GM18526 (cell line): Measurements from ENCODE around the gene TMEM82.

Experiments
- POLR2A ChIP-seq: IDR thresholded peaks from 3 replicates; pipeline ENCODE4 v1.6.1; 2011; ENCODE audit not compliant: insufficient read length; ENCODE audit errors: extremely low read depth

The TMEM82 gene

GRCh38 chr1:15742339-15742801 is at the start of gene TMEM82:
TSS of gene TMEM82 (plus strand) at chr1:15742499. CDS start at chr1:15742560, 61 bp downstream.
- no peak for TF ChIP-seq POLR2A

GRCh38 chr1:15693371-15693770 is 48.9 kb upstream of the TMEM82 start:
- no peak for TF ChIP-seq POLR2A

DNA sequence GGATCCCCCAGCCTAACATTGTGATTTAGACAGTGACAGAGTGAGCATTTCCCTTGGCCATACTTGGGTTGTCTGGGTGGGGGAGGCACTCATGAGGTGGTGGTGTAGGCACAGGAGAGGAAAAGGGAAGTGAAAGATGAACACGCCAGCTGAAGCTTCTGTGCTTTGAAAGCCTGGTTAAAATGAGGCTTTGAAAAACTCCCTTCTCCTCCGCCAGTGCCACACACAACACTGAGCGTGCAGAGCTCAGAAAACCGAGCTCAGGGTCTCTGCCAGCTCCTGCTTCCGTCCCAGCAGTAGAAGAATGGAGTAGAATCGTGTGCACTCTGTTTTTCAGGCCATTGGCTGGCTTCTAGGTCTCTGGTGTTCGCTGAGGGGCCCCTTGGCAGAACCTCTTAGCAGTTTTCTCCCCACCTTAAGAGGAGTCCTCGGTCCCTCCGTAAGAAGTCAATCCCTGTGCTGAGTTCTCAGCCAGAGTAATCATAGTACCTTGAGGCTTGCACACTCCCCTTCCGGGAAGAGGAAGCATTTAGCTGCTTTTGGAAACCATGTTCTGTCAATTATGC is 45.3 kb upstream of the TMEM82 start:
- peak; percentile 61 for TF ChIP-seq POLR2A

- no peak for TF ChIP-seq POLR2A
Observed at GRCh38 chr1:15698201-15698600, 44.1 kb upstream of the TMEM82 start.

DNA sequence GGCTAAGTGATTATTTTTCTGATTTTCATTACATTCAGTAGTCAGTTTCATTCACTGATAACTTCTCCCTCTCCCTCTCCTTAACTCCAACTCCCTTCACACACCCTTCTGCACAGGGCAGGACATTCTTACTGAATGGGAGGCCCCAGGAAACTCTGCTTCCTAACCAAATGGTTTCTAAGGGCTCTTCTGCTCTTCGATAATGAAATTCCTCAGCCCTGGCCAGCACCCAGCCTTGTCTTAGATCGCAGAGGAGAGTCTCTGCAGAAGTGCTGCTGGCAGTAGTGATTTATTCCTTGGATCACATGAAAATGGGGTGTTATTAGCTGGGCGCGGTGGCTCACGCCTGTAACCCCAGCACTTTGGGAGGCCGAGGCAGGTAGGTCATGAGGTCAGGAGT is 41.8 kb upstream of the TMEM82 start:
- TF ChIP-seq POLR2A, result no peak

GRCh38 chr1:15701784-15702183 is 40.5 kb upstream of the TMEM82 start:
- no peak for TF ChIP-seq POLR2A

- TF ChIP-seq POLR2A, result no peak
Observed at GRCh38 chr1:15702722-15703550, 39.4 kb upstream of the TMEM82 start.

- TF ChIP-seq POLR2A, result no peak
Observed at GRCh38 chr1:15703562-15703961, 38.7 kb upstream of the TMEM82 start.

- TF ChIP-seq POLR2A, result no peak
Observed at GRCh38 chr1:15704526-15705183, 37.6 kb upstream of the TMEM82 start.

DNA sequence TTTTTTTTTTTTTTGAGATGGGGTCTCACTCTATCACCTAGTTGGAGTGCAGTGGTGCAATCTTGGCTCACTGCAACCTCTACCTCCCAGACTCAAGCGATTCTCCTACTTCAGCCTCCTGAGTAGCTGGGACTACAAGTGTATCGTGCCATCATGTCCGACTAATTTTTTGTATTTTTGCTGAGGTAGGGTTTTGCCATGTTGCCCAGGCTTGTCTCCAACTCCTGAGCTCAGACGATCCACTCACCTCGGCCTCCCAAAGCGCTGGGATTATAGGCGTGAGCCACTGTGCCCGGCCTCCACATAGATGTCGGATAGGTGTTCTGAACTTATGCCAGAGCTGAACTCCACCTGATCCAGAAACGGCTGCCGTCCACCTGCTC is 37.1 kb upstream of the TMEM82 start:
- TF ChIP-seq POLR2A, result no peak

- TF ChIP-seq POLR2A, result no peak
Observed at GRCh38 chr1:15706751-15707150, 35.5 kb upstream of the TMEM82 start.

- TF ChIP-seq POLR2A, result no peak
Observed at GRCh38 chr1:15707239-15707925, 34.9 kb upstream of the TMEM82 start.

- TF ChIP-seq POLR2A, result no peak
Observed at GRCh38 chr1:15708486-15709137, 33.7 kb upstream of the TMEM82 start.

DNA sequence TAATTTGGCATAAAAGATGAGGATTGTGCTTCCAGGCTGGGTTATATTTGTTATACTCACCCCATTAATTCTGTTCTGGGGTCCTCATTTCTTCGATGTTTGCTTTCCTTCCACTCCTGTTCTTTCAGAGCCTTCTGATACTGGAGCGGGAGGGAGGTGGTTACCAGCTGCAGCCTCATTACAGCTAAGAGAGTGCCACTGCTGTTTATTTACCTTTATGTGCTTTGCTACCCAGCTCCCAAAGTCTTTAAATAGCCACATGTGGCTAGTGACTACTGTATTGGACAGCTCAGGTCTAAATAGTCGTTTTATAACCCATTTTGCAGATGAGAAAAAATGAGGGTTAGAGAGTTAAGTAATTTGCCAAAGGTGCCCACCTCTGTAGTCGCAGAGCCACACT is 33.1 kb upstream of the TMEM82 start:
- no peak for TF ChIP-seq POLR2A

GRCh38 chr1:15712168-15712567 is 30.1 kb upstream of the TMEM82 start:
- no peak for TF ChIP-seq POLR2A
